ENCODE results near the gene EGLN1.

The EGLN1 gene

GRCh38 chr1:231416901-231417300 is 5.2 kb downstream of the EGLN1 start:
- DNase-seq (ENCODE audit: low read depth) = no peak
- TF ChIP-seq CTCF (IDR thresholded peaks at IDR 0.05; ENCODE audit: control insufficient read depth, insufficient read depth, low read depth, low read length, missing control alignments) = no peak
- no peak overlapping the region for H3K4me3 ChIP-seq (ENCODE audit: control insufficient read depth, low read depth, low read length)

- TF ChIP-seq CTCF (IDR thresholded peaks at IDR 0.05; ENCODE audit: control insufficient read depth, insufficient read depth, low read depth, low read length, missing control alignments) = no peak
- no peak for DNase-seq (ENCODE audit: low read depth)
- H3K4me3 ChIP-seq (ENCODE audit: control insufficient read depth, low read depth, low read length) = no peak overlapping the region
Measured at GRCh38 chr1:231415018-231415583, 7.0 kb downstream of the EGLN1 start.

- no peak for DNase-seq (ENCODE audit: low read depth)
- no peak for TF ChIP-seq CTCF (IDR thresholded peaks at IDR 0.05; ENCODE audit: control insufficient read depth, insufficient read depth, low read depth, low read length, missing control alignments)
- H3K4me3 ChIP-seq (ENCODE audit: control insufficient read depth, low read depth, low read length) = no peak overlapping the region
Measured at GRCh38 chr1:231414260-231415016, 7.6 kb downstream of the EGLN1 start.

GRCh38 chr1:231413749-231414082 is 8.4 kb downstream of the EGLN1 start:
- TF ChIP-seq CTCF (IDR thresholded peaks at IDR 0.05; ENCODE audit: control insufficient read depth, insufficient read depth, low read depth, low read length, missing control alignments) = no peak
- no peak overlapping the region for H3K4me3 ChIP-seq (ENCODE audit: control insufficient read depth, low read depth, low read length)
- DNase-seq (ENCODE audit: low read depth) = no peak

GRCh38 chr1:231411036-231411531 is 11.0 kb downstream of the EGLN1 start:
- DNase-seq (ENCODE audit: low read depth) = no peak
- no peak for TF ChIP-seq CTCF (IDR thresholded peaks at IDR 0.05; ENCODE audit: control insufficient read depth, insufficient read depth, low read depth, low read length, missing control alignments)
- H3K4me3 ChIP-seq (ENCODE audit: control insufficient read depth, low read depth, low read length) = no peak overlapping the region

- H3K4me3 ChIP-seq (ENCODE audit: control insufficient read depth, low read depth, low read length) = no peak overlapping the region
- no peak for TF ChIP-seq CTCF (IDR thresholded peaks at IDR 0.05; ENCODE audit: control insufficient read depth, insufficient read depth, low read depth, low read length, missing control alignments)
- DNase-seq (ENCODE audit: low read depth) = no peak
Measured at GRCh38 chr1:231410036-231410612, 12.0 kb downstream of the EGLN1 start.

All from AG09309 (cell line).